ENCODE results near the gene ATG13.
A peak's percentile ranks its signal among the peaks of the same experiment; 100 is the strongest.

Gene ATG13

DNA sequence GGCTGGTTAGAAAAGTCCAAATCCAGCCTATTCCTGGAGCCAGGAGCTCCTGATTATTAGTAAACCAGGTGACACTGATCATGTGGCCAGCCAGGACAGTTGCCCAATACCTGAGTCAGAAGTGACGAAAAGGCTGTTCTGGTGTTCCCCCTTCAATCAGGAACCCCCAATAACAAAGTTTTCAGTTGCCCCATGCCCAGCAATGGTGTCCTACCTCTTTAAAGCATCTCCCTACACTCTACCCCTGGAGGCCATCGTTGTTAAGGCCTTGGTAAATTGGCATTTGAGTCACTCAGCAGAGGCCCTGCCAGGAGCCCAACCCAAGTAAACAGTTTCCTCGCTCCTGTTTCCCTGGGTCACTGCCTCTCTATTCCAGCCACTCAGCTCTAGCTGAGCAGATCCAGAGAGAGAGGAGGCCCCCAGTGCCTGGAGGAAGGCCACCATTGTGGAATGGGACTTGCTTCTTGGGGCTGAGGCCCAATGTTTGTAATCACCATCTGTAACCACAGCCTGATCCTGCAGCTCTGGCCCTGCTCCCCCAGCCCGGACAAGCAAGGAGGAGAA is 58.0 kb downstream of the ATG13 start:
- DNase-seq (ENCODE audit: low read depth): peak; percentile 59
- H3K4me3 ChIP-seq (replicated peaks; ENCODE audit: low read depth, low read length): no peak overlapping the region
- TF ChIP-seq CTCF (IDR thresholded peaks at IDR 0.05; ENCODE audit: low read length, missing control alignments): peak; percentile 4

GRCh38 chr11:46675949-46676348 is 58.6 kb downstream of the ATG13 start:
- no peak overlapping the region for H3K4me3 ChIP-seq (replicated peaks; ENCODE audit: low read depth, low read length)
- no peak for DNase-seq (ENCODE audit: low read depth)
- no peak for TF ChIP-seq CTCF (IDR thresholded peaks at IDR 0.05; ENCODE audit: low read length, missing control alignments)

DNA sequence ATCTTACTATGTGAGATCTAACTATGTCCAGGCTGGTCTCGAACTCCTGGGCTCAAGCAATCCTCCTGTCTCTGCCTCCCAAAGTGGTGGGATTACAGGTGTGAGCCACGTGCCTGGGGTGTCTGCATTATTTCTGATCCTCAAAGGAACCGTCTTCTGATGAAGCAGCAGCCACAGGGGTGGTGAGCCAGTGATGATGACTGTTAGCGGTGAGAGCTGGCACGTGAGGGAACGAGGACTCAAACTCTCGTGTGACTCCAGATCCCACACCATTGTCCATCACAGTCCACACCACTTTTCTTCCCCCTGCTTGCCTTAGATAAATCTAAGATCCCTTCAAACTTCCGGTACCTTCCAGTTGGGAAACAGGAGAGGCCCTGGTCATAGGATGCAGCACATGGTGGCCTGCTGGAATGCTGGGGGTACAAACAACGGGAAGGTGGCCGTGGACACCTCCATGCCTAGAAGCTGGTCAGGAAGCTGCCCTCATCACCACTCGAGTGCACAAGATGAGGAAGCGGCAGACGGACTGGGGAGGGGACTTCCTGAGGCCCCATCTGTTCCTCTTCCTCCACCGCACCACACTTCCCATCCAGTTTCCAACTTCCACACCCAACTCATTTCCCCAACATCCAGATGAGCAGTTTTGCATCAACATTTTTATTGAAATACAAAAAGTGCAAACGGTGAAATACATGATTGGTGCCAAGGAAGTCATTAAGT is 59.2 kb downstream of the ATG13 start:
- no peak overlapping the region for H3K4me3 ChIP-seq (replicated peaks; ENCODE audit: low read depth, low read length)
- TF ChIP-seq CTCF (IDR thresholded peaks at IDR 0.05; ENCODE audit: low read length, missing control alignments): no peak
- DNase-seq (ENCODE audit: low read depth): no peak

GRCh38 chr11:46677169-46677568 is 59.8 kb downstream of the ATG13 start:
- no peak for DNase-seq (ENCODE audit: low read depth)
- no peak overlapping the region for H3K4me3 ChIP-seq (replicated peaks; ENCODE audit: low read depth, low read length)
- no peak for TF ChIP-seq CTCF (IDR thresholded peaks at IDR 0.05; ENCODE audit: low read length, missing control alignments)

DNA sequence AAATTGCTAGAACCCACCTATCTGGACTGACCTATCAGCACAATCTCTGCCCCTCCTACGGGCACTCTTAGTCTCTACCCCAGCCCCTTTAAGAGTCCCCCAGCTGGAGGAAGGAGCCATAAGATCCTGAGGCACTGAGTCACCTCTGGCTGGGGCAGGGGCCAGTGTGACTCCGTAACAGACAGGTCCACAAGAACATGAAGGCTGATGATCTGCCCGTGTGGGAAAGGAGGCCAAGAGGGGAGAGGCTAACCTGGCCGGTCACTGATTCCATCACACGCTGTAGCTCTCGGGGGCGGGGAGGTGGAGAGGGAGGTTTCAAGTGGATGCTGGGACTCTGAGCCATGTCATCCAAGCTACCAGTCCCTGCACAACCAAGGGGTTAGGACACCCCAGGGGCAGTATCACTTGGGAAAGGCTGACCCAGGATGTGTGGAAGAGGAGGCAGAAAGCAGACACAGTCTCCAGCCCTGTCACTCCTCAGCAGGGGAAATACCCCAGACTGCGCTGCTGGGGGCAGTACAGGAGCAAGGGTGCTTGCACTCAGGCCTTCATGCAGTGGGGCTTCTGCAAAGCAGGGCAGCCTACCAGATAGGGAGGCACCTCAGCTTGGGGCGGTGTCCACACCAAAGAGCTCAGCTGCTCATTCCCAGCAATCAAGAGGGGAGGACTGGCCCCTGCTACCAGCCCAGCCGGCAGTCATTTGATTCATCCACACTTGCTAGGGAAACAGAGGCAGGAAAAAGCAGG is 60.8 kb downstream of the ATG13 start:
- no peak for DNase-seq (ENCODE audit: low read depth)
- no peak overlapping the region for H3K4me3 ChIP-seq (replicated peaks; ENCODE audit: low read depth, low read length)
- TF ChIP-seq CTCF (IDR thresholded peaks at IDR 0.05; ENCODE audit: low read length, missing control alignments): no peak

- H3K4me3 ChIP-seq (replicated peaks; ENCODE audit: low read depth, low read length): no peak overlapping the region
- DNase-seq (ENCODE audit: low read depth): no peak
- no peak for TF ChIP-seq CTCF (IDR thresholded peaks at IDR 0.05; ENCODE audit: low read length, missing control alignments)
Observed at GRCh38 chr11:46678741-46679130, 61.4 kb downstream of the ATG13 start.
